ENCODE data around the gene DGUOK.
"Not testable (repeated sequence)": the region's sequence is repeated elsewhere in the genome, so short reads cannot be mapped to it uniquely, and the experiment has no call there.

The DGUOK gene

GRCh38 chr2:73926493-73927327 lies at the start of gene DGUOK:
DGUOK (plus strand) TSS chr2:73926880; CDS start chr2:73926911, 31 bp downstream.
- DNase-seq (ENCODE audit: low spot score) = peak; percentile 96
- in situ Hi-C loops (cut with MboI; ENCODE audit: low sequenced_read_pairs, unreplicated experiment) = no loop called here
- TF ChIP-seq CTCF (IDR thresholded peaks at IDR 0.05; ENCODE audit: borderline replicate concordance, control extremely low read depth, extremely low read depth, insufficient read depth, missing control alignments) = no peak

DNA sequence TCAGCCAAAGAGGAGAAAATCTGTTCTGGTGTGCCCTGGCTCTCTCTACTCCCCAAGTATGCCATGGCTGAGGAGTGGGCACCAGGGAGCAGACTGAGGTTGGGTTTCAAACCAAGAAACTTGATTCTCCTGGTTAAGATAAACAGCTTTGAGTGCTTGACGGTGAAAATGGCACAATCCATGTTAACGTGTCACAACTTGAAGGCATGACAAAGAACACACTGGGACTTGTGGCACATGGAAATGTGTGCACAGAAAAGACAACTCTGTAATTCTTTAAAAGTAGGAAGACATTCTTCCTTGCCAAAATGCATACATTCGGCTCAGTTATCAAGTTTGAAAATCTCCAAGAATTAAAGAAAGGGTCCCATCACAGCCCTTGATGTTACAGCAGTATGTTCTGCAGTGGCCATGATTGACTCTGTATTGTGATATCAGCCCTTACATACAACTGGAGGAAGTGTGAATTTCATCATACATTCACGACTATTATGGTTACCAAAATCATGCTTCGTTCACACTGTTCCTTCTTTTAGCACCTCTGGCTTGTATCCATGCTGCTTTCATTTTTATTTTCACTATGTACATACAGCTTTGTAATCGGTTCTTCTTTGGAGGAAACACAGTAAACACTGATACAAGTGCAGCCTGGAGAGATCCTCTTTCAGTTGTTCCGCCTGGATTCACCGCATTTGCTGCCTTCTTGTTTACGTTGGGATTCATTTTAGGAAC lies 49.4 kb upstream of the DGUOK start:
- no peak for DNase-seq (ENCODE audit: low spot score)
- no peak for TF ChIP-seq CTCF (IDR thresholded peaks at IDR 0.05; ENCODE audit: borderline replicate concordance, control extremely low read depth, extremely low read depth, insufficient read depth, missing control alignments)
- in situ Hi-C loops (cut with MboI; ENCODE audit: low sequenced_read_pairs, unreplicated experiment) = no loop called here

GRCh38 chr2:73877984-73878383 lies 48.7 kb upstream of the DGUOK start:
- DNase-seq (ENCODE audit: low spot score); in situ Hi-C loops (cut with MboI; ENCODE audit: low sequenced_read_pairs, unreplicated experiment): not testable (repeated sequence)

DNA sequence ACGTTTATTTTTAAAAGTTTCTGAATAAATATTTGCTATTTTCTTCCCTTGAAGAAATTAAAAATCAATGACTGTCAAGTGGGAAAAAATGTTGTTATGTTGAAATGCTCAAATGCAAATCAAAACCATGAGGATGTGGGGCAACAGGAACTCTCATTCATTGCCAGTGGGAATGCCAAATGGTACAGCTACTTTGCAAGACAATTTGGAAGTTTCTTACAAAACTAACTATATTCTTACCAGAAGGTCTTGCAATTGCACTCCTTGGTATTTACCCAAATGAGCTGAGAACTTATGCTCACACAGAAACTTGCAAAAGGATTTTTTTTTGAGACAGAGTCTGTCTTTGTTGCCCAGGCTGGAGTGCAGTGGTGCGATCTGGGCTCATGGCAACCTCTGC lies 41.3 kb upstream of the DGUOK start:
- no peak for TF ChIP-seq CTCF (IDR thresholded peaks at IDR 0.05; ENCODE audit: borderline replicate concordance, control extremely low read depth, extremely low read depth, insufficient read depth, missing control alignments)
- in situ Hi-C loops (cut with MboI; ENCODE audit: low sequenced_read_pairs, unreplicated experiment) = no loop called here
- no peak for DNase-seq (ENCODE audit: low spot score)

DNA sequence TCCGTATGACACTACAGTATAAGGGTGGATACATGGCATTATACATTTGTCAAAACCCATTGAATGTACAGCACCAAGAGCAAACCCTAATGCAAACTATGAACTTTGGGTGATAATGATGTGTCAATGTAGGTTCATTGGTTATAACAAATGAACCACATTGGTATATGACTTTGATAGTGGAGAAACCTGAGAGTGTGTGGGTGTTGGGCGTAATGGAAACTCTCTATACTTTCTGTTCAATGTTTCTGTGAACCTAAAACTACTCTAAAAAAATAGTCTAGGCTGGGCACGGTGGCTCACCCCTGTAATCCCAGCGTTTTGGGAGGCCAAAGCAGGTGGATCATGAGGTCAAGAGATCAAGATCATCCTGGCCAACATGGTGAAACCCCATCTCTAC lies 40.3 kb upstream of the DGUOK start:
- no peak for TF ChIP-seq CTCF (IDR thresholded peaks at IDR 0.05; ENCODE audit: borderline replicate concordance, control extremely low read depth, extremely low read depth, insufficient read depth, missing control alignments)
- in situ Hi-C loops (cut with MboI; ENCODE audit: low sequenced_read_pairs, unreplicated experiment) = no loop called here
- no peak for DNase-seq (ENCODE audit: low spot score)

GRCh38 chr2:73887596-73888353 lies 38.9 kb upstream of the DGUOK start:
- DNase-seq (ENCODE audit: low spot score); in situ Hi-C loops (cut with MboI; ENCODE audit: low sequenced_read_pairs, unreplicated experiment): not testable (repeated sequence)

DNA sequence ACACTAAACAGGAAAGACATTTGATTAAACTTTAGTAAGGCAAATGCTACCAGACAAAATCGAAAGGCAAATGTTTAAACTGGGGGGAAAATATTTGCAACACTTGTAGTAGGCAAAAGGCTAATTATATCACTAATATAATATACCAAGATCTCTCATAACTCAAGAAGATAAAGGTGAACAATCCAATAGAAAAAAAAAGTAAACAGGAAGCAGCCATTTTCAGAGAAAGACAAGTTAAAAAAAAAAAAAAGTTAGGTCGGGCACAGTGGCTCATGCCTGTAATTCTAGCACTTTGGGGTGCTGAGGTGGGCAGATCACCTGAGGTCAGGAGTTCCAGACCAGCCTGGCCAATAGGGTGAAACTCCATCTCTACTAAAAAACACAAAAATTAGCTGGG lies 38.3 kb upstream of the DGUOK start:
- in situ Hi-C loops (cut with MboI; ENCODE audit: low sequenced_read_pairs, unreplicated experiment) = no loop called here
- no peak for TF ChIP-seq CTCF (IDR thresholded peaks at IDR 0.05; ENCODE audit: borderline replicate concordance, control extremely low read depth, extremely low read depth, insufficient read depth, missing control alignments)
- no peak for DNase-seq (ENCODE audit: low spot score)
